OCI-LY7 (cell line): Measurements from ENCODE around the gene PCK1.

Source experiments
- CTCF ChIP-seq: fragments of 200-600 bp; sonication (generic); conservative IDR thresholded peaks from 2 replicates; pipeline ENCODE4 v1.5.1; 2014; ENCODE audit warnings: mild to moderate bottlenecking, antibody characterized with exemption, low read length, moderate library complexity, mixed read lengths
- EZH2phosphoT487 ChIP-seq: fragments of 200-600 bp; sonication (generic); IDR thresholded peaks from 2 replicates; pipeline ENCODE4 v1.6.1; 2018; ENCODE audit warnings: low read depth, borderline replicate concordance, mild to moderate bottlenecking, mixed run types, antibody characterized with exemption, low read length, moderate library complexity, mixed read lengths

- no peak for TF ChIP-seq CTCF
- TF ChIP-seq EZH2phosphoT487 = no peak
Measured at GRCh38 chr20:57581202-57582028, 20.5 kb downstream of the PCK1 start.
